Measurements from ENCODE around the gene C11orf68. TPM values are rescaled to one million over a fixed set of nuclear protein-coding genes. Genes with fewer than 3 reads are reported as not detected.

The C11orf68 gene
- total and polyA plus RNA-seq, 9 of the 15 experiments (the other 6 are each of a cell fraction or from before 2014, with no cell fraction given): 3.6 to 35.9 (median 12.8) TPM

GRCh38 chr11:65890324-65891218 lies 28.3 kb downstream of the C11orf68 start, which contains the start of gene CCDC85B (continued):
- TF ChIP-seq ZMIZ1 (IDR thresholded peaks at IDR 0.05; ENCODE audit: low read depth in 2 of 2, low read length in 2 of 2): no peak
- no peak for TF ChIP-seq FOS (IDR thresholded peaks at IDR 0.05; ENCODE audit: extremely low read depth, insufficient read length)
- peak in 1 of 2 experiments; percentile 44; a peak in 2 of 4 replicates for TF ChIP-seq SRF (CRISPR knock-in tag; IDR thresholded peaks at IDR 0.05)
- no peak for TF ChIP-seq ZBTB1 (CRISPR knock-in tag; IDR thresholded peaks at IDR 0.05; ENCODE audit: borderline replicate concordance, low read depth)
- TF ChIP-seq, protein P1, sequence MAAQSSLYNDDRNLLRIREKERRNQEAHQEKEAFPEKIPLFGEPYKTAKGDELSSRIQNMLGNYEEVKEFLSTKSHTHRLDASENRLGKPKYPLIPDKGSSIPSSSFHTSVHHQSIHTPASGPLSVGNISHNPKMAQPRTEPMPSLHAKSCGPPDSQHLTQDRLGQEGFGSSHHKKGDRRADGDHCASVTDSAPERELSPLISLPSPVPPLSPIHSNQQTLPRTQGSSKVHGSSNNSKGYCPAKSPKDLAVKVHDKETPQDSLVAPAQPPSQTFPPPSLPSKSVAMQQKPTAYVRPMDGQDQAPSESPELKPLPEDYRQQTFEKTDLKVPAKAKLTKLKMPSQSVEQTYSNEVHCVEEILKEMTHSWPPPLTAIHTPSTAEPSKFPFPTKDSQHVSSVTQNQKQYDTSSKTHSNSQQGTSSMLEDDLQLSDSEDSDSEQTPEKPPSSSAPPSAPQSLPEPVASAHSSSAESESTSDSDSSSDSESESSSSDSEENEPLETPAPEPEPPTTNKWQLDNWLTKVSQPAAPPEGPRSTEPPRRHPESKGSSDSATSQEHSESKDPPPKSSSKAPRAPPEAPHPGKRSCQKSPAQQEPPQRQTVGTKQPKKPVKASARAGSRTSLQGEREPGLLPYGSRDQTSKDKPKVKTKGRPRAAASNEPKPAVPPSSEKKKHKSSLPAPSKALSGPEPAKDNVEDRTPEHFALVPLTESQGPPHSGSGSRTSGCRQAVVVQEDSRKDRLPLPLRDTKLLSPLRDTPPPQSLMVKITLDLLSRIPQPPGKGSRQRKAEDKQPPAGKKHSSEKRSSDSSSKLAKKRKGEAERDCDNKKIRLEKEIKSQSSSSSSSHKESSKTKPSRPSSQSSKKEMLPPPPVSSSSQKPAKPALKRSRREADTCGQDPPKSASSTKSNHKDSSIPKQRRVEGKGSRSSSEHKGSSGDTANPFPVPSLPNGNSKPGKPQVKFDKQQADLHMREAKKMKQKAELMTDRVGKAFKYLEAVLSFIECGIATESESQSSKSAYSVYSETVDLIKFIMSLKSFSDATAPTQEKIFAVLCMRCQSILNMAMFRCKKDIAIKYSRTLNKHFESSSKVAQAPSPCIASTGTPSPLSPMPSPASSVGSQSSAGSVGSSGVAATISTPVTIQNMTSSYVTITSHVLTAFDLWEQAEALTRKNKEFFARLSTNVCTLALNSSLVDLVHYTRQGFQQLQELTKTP (IDR thresholded peaks at IDR 0.05; ENCODE audit: low read depth in 1 of 2, partially characterized antibody in 2 of 2): no peak
- TF ChIP-seq ZNF57 (CRISPR knock-in tag; IDR thresholded peaks at IDR 0.05): 0 out of 2 replicates have a peak, but pooled peaks have one; percentile 2
- no peak for TF ChIP-seq ZNF3 (CRISPR knock-in tag; IDR thresholded peaks at IDR 0.05)
- TF ChIP-seq, protein P2, sequence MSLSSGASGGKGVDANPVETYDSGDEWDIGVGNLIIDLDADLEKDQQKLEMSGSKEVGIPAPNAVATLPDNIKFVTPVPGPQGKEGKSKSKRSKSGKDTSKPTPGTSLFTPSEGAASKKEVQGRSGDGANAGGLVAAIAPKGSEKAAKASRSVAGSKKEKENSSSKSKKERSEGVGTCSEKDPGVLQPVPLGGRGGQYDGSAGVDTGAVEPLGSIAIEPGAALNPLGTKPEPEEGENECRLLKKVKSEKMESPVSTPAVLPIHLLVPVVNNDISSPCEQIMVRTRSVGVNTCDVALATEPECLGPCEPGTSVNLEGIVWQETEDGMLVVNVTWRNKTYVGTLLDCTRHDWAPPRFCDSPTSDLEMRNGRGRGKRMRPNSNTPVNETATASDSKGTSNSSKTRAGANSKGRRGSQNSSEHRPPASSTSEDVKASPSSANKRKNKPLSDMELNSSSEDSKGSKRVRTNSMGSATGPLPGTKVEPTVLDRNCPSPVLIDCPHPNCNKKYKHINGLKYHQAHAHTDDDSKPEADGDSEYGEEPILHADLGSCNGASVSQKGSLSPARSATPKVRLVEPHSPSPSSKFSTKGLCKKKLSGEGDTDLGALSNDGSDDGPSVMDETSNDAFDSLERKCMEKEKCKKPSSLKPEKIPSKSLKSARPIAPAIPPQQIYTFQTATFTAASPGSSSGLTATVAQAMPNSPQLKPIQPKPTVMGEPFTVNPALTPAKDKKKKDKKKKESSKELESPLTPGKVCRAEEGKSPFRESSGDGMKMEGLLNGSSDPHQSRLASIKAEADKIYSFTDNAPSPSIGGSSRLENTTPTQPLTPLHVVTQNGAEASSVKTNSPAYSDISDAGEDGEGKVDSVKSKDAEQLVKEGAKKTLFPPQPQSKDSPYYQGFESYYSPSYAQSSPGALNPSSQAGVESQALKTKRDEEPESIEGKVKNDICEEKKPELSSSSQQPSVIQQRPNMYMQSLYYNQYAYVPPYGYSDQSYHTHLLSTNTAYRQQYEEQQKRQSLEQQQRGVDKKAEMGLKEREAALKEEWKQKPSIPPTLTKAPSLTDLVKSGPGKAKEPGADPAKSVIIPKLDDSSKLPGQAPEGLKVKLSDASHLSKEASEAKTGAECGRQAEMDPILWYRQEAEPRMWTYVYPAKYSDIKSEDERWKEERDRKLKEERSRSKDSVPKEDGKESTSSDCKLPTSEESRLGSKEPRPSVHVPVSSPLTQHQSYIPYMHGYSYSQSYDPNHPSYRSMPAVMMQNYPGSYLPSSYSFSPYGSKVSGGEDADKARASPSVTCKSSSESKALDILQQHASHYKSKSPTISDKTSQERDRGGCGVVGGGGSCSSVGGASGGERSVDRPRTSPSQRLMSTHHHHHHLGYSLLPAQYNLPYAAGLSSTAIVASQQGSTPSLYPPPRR (CRISPR knock-in tag; IDR thresholded peaks at IDR 0.05; ENCODE audit: borderline replicate concordance): peak; percentile 76; the same call in 1 of the 2 replicates
- TF ChIP-seq ZNF212 (CRISPR knock-in tag; IDR thresholded peaks at IDR 0.05): no peak
- TF ChIP-seq ZFPM2 (CRISPR knock-in tag; IDR thresholded peaks at IDR 0.05): no peak
- TF ChIP-seq SLC30A9 (CRISPR knock-in tag; IDR thresholded peaks at IDR 0.05): no peak
